D721Med (cell line): ENCODE results near the gene POLR3GL.

Experiments used
- DNase-seq: peaks from one replicate; pipeline ENCODE4 v3.0.0; 2011; ENCODE audit warnings: low spot score; ENCODE audit not compliant: insufficient read length
- FAIRE-seq: peaks from 2 replicates; lab custom pipeline; 2011; peaks lifted over from hg19 to GRCh38; lab: Jason Lieb, UNC
- TF ChIP-seq, protein P1 (sequence below): IDR thresholded peaks from 2 replicates; pipeline ENCODE4 v1.5.1; 2012; ENCODE audit warnings: mild to moderate bottlenecking, control low read depth; ENCODE audit not compliant: insufficient read depth; ENCODE audit errors: missing control alignments

POLR3GL gene

DNA sequence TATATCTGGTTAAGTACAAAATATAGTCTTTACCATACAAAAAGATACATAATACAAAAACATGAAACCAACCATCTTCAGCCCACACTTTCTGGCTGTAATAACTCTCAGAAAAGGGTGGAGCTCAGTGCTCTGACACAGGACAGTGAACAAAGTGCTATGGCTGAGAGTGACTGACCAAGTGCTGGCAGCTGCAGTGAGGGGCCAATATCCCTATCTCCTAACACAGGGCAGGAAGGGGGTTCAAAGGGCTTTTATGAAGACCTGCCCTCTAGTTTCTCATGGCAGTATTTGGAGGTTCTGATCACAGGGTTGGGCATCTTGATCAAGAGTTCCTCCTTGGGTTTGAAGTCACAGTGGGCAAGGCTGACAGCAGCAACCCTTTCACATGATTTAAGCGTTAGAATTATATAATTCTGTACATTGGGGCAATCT is 28.0 kb downstream of the POLR3GL start:
- no peak for DNase-seq
- TF ChIP-seq, protein P1, sequence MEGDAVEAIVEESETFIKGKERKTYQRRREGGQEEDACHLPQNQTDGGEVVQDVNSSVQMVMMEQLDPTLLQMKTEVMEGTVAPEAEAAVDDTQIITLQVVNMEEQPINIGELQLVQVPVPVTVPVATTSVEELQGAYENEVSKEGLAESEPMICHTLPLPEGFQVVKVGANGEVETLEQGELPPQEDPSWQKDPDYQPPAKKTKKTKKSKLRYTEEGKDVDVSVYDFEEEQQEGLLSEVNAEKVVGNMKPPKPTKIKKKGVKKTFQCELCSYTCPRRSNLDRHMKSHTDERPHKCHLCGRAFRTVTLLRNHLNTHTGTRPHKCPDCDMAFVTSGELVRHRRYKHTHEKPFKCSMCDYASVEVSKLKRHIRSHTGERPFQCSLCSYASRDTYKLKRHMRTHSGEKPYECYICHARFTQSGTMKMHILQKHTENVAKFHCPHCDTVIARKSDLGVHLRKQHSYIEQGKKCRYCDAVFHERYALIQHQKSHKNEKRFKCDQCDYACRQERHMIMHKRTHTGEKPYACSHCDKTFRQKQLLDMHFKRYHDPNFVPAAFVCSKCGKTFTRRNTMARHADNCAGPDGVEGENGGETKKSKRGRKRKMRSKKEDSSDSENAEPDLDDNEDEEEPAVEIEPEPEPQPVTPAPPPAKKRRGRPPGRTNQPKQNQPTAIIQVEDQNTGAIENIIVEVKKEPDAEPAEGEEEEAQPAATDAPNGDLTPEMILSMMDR, result no peak
- no peak for FAIRE-seq

DNA sequence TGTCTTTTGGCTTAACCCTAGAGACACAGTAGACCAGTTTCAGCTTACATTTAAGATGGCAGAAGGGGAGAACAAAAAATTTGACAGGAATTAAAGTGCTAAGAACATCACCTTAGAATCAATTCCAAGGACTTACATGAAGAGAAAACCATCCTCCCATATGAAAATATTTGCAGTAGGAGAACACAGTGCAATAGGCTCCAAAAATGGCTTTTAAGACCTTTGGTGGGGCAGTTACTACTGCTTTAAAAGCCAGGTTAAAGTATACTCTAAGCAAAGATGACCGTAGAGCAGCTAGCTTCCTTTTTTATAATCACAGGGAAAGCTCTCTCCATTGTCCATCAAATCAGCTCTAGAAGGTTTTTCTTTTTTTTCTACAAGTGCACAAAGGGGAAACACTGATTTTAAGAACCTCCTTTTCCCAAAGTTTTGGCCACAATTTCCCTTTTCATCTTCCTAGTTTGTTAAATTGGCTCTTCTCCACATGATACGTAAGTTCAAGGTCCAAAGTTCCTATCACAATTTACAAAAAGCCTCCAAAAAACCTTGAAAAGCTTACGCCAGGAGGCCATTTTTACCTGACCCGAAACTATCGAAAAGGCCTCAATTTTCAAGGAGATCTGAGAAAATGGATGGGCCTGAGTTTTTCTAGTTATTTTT is 28.6 kb downstream of the POLR3GL start:
- no peak for FAIRE-seq
- no peak for DNase-seq
- TF ChIP-seq, protein P1, result no peak

DNA sequence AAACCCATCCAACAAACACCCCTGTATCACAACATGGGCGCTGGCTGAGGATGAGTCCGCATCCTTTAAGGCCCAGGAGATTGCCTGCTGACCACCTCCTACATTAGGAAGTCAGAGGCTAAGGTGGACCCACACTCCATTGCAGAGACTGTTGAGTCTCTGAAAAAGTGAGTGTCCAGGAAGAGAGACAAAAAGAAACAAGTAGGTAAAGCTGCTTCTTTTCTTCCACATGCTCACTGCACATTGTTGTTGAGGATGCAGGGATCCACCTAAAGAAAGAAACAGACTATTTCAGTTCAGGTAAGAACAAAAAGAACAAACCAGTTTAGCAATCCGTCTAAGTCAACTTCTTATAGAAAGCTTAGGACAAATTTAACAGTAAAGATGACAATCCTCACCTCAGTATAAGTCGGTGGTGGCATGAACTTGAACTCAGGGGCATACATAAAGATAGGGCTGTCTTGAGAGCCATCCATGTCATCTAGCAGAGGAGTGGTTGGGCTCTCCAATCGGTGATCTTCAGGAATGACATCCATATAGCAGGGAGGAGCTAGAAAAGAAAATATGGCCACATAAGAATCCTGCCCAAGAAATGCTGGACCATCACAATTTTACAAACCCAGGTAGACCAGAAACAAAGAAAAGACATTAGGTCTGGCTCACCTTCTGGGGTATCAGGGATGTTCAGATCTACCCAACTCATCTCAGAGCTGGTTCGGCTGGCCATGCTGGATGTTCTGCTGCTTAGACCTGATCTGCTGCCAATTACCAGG is 29.3 kb downstream of the POLR3GL start:
- TF ChIP-seq, protein P1, result no peak
- DNase-seq (no peak), FAIRE-seq (no peak)

DNA sequence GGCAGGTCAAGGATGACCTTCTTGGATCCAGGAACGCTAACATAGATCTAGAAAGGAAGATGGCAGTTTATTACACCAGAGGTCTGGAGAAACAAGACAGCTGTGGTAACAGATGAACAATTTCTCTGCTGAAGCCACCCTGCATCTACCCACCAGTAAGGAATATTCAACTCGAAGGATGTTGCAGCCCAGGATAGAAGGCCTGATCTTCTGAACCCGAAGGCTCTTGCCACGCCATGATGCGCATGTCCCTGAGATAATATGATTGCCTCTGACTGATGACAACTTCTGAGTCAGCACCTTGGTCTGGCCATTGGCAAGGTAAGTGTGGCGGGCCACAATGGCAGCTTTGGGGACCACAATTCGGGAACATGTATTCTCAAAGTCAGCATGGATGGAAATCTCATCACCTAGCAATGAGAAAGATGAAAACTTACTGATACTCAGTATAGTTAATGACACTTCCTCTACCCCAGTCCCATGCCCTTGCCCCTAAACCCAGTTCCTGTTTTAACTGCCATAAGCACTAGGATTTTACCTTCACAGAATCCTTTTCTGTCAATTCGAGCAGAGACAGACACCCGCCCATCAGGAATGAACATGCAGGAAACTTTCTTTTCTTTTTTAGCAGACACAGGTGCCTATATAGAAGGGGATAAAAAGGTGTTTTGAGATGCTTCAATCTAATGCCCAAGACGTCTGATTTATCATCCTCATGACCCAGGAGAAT is 30.1 kb downstream of the POLR3GL start:
- TF ChIP-seq, protein P1, result no peak
- DNase-seq, result no peak
- FAIRE-seq, result no peak

DNA sequence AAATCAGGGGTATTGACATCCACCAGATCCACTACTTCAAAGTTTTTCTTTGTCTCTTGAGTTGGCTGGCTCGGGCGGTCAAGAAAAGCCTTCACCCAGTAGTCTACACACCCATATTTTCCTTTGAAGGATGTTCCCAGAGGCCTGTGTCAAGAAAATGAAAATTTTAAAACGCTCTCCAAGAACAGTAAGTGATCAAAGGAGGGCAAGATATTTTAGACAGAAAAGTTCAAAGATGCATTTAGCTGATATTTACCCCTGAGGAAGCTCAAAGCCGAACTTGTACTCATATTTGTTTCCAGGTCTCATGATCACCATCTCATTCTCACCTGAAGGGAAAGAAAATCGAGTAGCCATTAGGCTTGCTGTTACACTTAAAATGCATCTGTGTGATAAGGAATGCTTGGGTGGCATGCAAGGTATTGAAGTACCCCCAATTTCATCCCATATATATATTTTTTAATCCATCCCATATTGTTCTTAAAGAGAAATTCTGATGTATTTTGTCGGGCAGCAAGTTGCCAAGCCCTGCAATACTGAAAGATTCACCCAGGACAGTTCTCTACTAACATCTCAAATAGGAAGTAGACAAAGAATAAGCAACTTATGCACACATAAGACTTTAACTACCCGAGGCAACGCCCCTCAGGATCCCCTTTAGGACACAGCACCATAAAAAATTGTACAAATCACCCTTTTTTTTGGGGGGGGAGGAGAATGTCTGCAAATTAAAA is 30.8 kb downstream of the POLR3GL start:
- no peak for DNase-seq
- TF ChIP-seq, protein P1, result no peak
- no peak for FAIRE-seq

DNA sequence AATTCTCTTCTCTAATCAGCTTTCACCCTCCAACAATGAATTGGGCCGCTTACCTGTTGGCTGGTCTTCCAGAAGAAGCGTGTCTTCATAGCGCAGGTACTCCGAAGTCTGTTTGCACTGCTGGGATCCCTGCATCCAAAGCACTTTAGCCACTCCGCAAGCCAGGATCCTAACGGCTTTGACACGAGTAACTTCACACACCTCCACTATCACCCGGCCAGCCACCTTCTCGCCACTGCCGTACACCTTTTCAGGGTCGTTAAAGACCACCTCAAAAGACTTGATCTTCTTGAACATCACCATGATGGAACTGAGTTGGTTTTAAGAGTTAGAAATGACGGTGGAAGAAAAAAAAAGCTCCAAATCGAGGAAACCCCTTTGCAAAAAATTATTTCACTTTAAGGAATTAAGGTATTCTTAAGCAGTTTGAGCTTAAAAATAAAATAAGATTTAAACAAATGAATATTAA is 31.5 kb downstream of the POLR3GL start:
- TF ChIP-seq, protein P1, result no peak
- DNase-seq (no peak), FAIRE-seq (no peak)
